Forelimb muscle (tissue), 1 donor: ENCODE results near the gene RELT. TPM values are rescaled to one million over a fixed set of nuclear protein-coding genes. Genes with fewer than 3 reads are reported as not detected.

Source experiments
- DNase-seq: peaks from one replicate; pipeline ENCODE4 v3.0.0-alpha.2; 2013; ENCODE audit warnings: low read depth
- polyA plus RNA-seq: library from polyadenylated mRNA; unstranded; fragments of 120-200 nt; gene quantifications from one replicate; pipeline ENCODE4 v1.2.1, GENCODE V29; 2013; ENCODE audit not compliant: insufficient read length

RELT gene
- polyA plus RNA-seq, 1 donor, result 3.5 TPM

DNA sequence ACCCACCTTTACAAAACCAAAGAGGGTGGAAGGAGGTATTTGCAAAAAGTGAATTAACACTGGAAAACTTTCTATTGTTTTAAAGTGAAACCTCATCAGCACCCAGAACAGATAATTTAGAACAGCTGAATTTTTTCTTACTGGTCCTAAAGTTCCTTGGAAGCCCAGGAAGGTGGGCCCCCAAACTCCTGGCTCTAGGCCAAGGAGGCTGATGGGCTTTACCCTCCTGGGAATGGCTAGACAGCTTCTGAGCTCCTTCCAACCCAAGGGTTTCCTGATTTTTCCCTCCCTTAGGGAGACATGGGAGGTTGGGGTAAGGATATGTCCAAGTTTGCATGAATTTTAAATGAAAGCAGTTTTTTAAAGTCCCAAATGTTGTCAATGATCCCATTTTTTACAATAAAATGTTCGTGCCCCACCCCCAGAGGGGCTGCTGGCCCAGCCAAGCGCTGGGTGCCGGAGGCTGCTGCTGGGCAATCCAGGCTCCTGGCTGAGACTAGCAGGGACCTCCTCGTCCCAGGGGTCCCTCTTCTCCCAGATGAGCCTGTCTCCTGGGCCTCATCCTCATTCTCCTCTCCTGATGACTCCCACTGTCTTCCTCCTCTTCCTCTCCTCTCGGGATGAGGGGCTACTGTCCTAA is 28.4 kb downstream of the RELT start:
- no peak for DNase-seq

GRCh38 chr11:73405146-73405510 is 28.9 kb downstream of the RELT start:
- DNase-seq, result no peak

- DNase-seq, result no peak
These were observed 29.9 kb downstream of the RELT start for GRCh38 chr11:73406131-73406530.

DNA sequence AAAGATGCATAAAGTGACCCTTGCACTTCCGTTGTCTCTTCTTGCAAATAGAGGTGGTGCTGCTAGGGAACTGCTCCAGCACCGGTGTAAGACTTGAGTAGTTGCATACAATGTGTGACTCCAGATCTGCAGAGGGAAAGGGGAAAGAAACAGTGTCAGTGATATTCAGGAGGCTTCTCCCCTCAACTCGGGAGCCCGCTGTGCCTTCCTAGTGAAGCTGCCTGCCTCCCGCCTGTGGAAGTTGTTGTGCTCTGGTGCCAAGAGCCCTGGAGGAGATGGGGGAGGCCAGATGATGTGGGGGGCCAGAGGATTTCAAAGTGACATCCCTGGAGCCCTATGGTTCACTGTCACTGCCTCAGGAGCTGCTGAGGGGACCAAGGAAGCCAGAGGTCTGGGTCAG is 30.4 kb downstream of the RELT start:
- no peak for DNase-seq

DNA sequence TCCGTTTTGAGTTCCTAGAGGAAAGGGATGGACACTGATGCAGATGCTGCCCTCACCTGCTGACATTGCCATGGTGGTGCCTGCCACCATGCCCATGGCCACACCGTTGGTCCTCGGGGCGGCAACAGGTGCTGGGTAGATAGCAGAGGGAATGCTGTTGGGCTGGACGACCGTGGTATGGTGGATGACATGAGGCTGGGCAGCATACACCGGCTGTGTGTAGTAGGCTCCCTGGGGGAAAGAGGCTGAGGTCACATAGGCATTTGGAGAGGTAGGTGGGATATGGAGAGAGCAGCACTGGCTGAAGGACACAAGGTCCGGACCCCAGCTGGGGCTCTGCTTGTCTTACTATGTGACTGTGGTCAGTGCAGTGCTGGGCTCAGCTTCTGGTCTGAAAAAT is 33.2 kb downstream of the RELT start:
- no peak for DNase-seq

GRCh38 chr11:73410627-73411026 is 34.4 kb downstream of the RELT start:
- DNase-seq, result no peak

DNA sequence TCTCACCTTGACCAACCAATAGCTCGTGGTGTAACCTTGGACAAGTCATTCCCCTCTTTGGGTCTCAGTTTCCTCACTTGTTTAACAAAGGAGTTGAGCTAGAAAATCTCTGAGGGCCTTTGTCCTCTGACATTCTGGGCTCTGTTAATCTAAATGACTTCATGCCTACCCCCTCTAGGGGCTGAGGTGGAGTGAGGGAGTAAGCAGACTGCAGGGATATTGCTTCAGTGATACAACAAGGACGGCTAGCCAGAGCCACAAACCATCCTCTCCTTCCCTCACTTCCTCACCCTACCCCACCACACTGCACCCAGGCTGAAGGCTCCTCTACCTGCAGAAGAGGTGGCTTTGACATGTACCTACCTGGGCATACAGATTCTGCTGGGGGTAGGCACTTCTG is 34.8 kb downstream of the RELT start:
- no peak for DNase-seq

DNA sequence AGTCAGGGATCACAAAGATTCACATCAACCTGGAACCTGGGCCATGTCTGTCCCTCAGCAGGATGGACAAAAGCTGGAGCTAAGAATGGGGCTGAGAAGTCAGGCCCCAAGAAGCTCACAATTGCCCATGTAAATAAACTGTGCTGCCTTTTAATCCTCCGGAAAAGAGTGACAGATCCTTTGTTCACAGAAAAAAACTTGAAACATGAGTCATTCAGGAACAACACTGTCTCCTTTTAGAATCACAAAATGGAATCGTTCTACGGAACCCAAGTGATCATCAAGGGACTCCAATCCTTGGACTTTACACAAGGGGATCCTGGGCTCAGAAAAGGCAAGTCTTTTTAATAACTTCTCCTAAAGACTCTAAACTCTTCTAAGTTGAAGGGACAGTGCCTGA is 36.1 kb downstream of the RELT start:
- no peak for DNase-seq

GRCh38 chr11:73413256-73413655 is 37.1 kb downstream of the RELT start:
- DNase-seq, result no peak

GRCh38 chr11:73414977-73415651 is 38.9 kb downstream of the RELT start:
- DNase-seq, result no peak

GRCh38 chr11:73415854-73416615 is 39.8 kb downstream of the RELT start:
- no peak for DNase-seq

DNA sequence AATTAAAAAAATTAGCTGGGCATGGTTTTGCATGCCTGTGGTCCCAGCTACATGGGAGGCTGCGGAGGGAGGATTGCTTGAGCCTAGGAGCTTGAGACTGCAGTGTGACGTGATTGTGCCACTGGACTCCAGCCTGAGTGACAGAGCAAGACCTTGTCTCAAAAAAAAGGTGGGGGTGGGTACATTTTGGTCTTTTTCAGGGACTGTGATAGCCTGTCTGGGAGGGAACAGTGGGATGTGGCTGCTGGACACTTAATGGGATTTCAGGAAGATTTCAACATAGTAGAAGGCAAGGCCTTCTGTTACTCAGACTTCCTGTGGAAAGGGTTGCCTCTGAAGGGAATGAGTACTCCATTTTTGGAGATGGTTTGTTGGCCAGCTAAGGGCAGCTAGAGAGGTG is 40.6 kb downstream of the RELT start:
- no peak for DNase-seq

- no peak for DNase-seq
These were observed 43.9 kb downstream of the RELT start for GRCh38 chr11:73420136-73420535.

DNA sequence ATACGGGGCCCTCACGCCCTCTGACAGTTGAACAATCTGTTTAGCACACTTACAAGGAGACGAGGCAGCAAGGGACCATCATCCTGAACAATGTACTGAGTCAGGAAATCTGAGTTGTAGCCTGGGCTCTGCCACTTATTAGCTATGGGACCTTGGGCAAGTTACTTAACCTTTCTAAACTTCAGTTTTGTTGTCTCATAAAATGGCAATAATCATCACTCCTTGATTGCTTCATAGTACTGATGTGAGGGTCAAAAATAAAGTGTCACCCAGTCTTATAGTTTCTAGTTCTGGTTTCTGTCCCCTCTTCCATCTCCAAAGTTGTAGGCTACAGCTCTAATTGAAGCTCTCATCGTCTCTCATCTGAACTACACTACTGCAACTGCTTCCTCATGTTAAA is 46.7 kb downstream of the RELT start:
- DNase-seq, result no peak

GRCh38 chr11:73423506-73423905 is 47.3 kb downstream of the RELT start:
- DNase-seq, result no peak

DNA sequence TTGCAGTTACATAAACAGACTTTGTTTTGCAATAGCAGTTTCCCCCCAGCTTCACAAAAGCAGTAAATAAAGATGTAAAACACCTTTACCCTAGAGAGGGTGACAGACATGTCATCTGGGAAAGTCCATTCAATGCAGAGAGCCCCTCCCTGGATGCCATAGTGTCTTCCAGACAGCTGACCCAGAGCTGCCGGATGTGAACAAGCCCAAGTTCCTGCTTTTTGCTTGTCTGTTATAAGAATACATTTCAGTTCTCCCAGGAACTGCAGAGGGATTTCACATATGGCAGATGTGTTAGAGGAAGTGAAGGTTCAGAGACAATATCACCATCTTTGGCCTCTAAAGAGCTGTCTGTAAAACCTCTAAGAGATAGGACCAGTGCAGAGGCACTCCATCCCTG is 48.9 kb downstream of the RELT start:
- no peak for DNase-seq

- DNase-seq, result no peak
These were observed 50.1 kb downstream of the RELT start for GRCh38 chr11:73426219-73426850.

DNA sequence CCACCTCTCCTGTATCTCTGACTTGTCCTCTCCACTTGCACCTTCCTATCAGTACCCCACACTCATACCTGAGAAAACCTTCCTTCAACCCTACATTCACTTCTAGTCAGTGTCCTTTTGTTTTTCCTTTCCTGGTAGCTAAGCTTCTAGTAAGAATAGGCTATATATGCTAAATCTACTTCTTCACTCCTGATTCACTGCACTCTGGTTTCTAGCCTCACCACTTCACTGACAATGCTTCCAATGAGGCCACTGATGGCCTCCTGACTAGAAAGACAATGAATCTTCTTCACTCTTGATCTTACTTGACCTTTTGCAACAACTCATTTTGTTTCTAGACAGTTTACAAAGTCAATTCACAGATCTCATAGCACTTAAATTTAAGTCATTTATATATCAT is 52.0 kb downstream of the RELT start:
- DNase-seq, result no peak

GRCh38 chr11:73428699-73429098 is 52.5 kb downstream of the RELT start:
- no peak for DNase-seq

- DNase-seq, result no peak
These were observed 53.0 kb downstream of the RELT start for GRCh38 chr11:73429121-73429750.

GRCh38 chr11:73430326-73430725 is 54.1 kb downstream of the RELT start:
- no peak for DNase-seq

- DNase-seq, result no peak
These were observed 55.2 kb downstream of the RELT start for GRCh38 chr11:73431396-73431795.
